SK-N-SH (cell line): ENCODE measurements around the gene DSC3. TPM values are rescaled to one million over a fixed set of nuclear protein-coding genes. Genes with fewer than 3 reads are reported as not detected.

Experiments
- CTCF ChIA-PET: fragments of 300-600, 350-600 bp; formaldehyde crosslinking; extraction: SDS; loops from one replicate; lab custom pipeline; 2021; lab: Yijun Ruan, JAX
- POLR2A ChIA-PET: fragments of 350-600 bp; sonication (Branson Sonifier 250); formaldehyde crosslinking; extraction: SDS; loops from one replicate; lab custom pipeline; 2020; ENCODE audit warnings: antibody characterized with exemption, inconsistent platforms; lab: Yijun Ruan, JAX
- DNase-seq: peaks from one replicate; pipeline ENCODE4 v3.0.0; 2012
- H2AFZ ChIP-seq: fragments of 200-600 bp; sonication (generic); 2 replicates; pipeline ENCODE4 v1.8.1; 2016; ENCODE audit warnings: antibody characterized with exemption, mild to moderate bottlenecking, low read depth
- H3F3A ChIP-seq: fragments of 200-600 bp; sonication (generic); replicated peaks from 2 replicates; pipeline ENCODE3; 2016; ENCODE audit warnings: antibody characterized with exemption, mild to moderate bottlenecking; ENCODE audit not compliant: insufficient read depth
- H3K27ac ChIP-seq, 2 experiments: fragments of 200-500 bp in 1 of 2; fragments of 200-600 bp in 1 of 2; sonication (Bioruptor generic) in 1 of 2; sonication (generic), shearing (Covaris generic) in 1 of 2; 2 replicates each; pipeline versions ENCODE4 v1.5.1 to v1.6.1; 2014 to 2016; ENCODE audit warnings: low read depth in 2 of 2, inconsistent platforms in 1 of 2, low read length in 1 of 2, mild to moderate bottlenecking in 1 of 2, mixed read lengths in 1 of 2
- H3K27me3 ChIP-seq: fragments of 200-600 bp; sonication (generic), shearing (Covaris generic); 2 replicates; pipeline ENCODE4 v1.6.1; 2016; ENCODE audit warnings: mixed run types; ENCODE audit not compliant: insufficient read depth
- H3K36me3 ChIP-seq, 2 experiments: fragments of 200-500 bp in 1 of 2; fragments of 200-600 bp in 1 of 2; sonication (Bioruptor generic) in 1 of 2; sonication (generic) in 1 of 2; replicated peaks in 1 of 2; 2 replicates each; pipeline versions ENCODE3 to v1.5.1; 2014 to 2016; ENCODE audit warnings: low read length in 1 of 2, mild to moderate bottlenecking in 1 of 2; ENCODE audit not compliant: insufficient read depth in 2 of 2, control insufficient read depth in 1 of 2
- H3K4me1 ChIP-seq, 2 experiments: fragments of 200-500 bp in 1 of 2; fragments of 200-600 bp in 1 of 2; sonication (Bioruptor generic) in 1 of 2; sonication (generic), shearing (Covaris generic) in 1 of 2; 2 replicates each; pipeline versions ENCODE4 v1.5.1 to v1.6.1; 2014 to 2016; ENCODE audit warnings: low read depth in 1 of 2, low read length in 1 of 2, mixed run types in 1 of 2; ENCODE audit not compliant: insufficient read depth in 2 of 2, control insufficient read depth in 1 of 2
- H3K4me2 ChIP-seq: fragments of 200-600 bp; sonication (generic), shearing (Covaris generic); 2 replicates; pipeline ENCODE4 v1.6.1; 2017; ENCODE audit warnings: mixed run types
- H3K4me3 ChIP-seq, 2 experiments: fragments of 200-500 bp in 1 of 2; fragments of 200-600 bp in 1 of 2; sonication (Bioruptor generic) in 1 of 2; sonication (generic), shearing (Covaris generic) in 1 of 2; 2 replicates each; pipeline versions ENCODE4 v1.5.1 to v1.8.1; 2014 to 2016; ENCODE audit warnings: low read depth in 2 of 2, inconsistent platforms in 1 of 2, low read length in 1 of 2, mild to moderate bottlenecking in 1 of 2, mixed read lengths in 1 of 2, moderate library complexity in 1 of 2
- H3K79me2 ChIP-seq: fragments of 200-600 bp; sonication (generic); 2 replicates; pipeline ENCODE4 v1.8.1; 2017; ENCODE audit warnings: mild to moderate bottlenecking; ENCODE audit not compliant: insufficient read depth
- H3K9ac ChIP-seq: fragments of 200-600 bp; sonication (generic); 2 replicates; pipeline ENCODE4 v1.6.1; 2017; ENCODE audit warnings: mixed run types
- H3K9me2 ChIP-seq: fragments of 200-600 bp; sonication (generic); 2 replicates; pipeline ENCODE4 v1.6.1; 2017; ENCODE audit warnings: mixed run types
- H3K9me3 ChIP-seq: fragments of 200-600 bp; sonication (generic); 2 replicates; pipeline ENCODE4 v1.6.1; 2017; ENCODE audit warnings: mixed run types, mild to moderate bottlenecking, moderate library complexity
- H4K20me1 ChIP-seq: fragments of 200-600 bp; sonication (generic); 2 replicates; pipeline ENCODE4 v1.6.1; 2017; ENCODE audit warnings: mild to moderate bottlenecking, mixed run types; ENCODE audit not compliant: insufficient read depth
- CHD2 ChIP-seq: fragments of 150-350 bp; IDR thresholded peaks from 2 replicates; pipeline ENCODE4 v1.6.1; 2018; ENCODE audit warnings: low read length; ENCODE audit not compliant: partially characterized antibody
- ELF1 ChIP-seq: IDR thresholded peaks from 2 replicates; pipeline ENCODE4 v1.4.0; 2012
- EP300 ChIP-seq, 2 experiments: IDR thresholded peaks; 2 replicates each; pipeline versions ENCODE4 v1.4.0 to v1.6.1; 2012; ENCODE audit warnings: borderline replicate concordance in 1 of 2, low read depth in 1 of 2, low read length in 1 of 2
- FOXJ3 ChIP-seq: sonication (generic); formaldehyde crosslinking; IDR thresholded peaks from 2 replicates; pipeline ENCODE4 v1.5.1; 2020; ENCODE audit warnings: mild to moderate bottlenecking, missing genetic modification reagents
- JUND ChIP-seq: IDR thresholded peaks from 2 replicates; pipeline ENCODE4 v1.4.0; 2012
- POLR2AphosphoS5 ChIP-seq: IDR thresholded peaks from 2 replicates; pipeline ENCODE4 v1.6.1; 2012; ENCODE audit warnings: low read depth, low read length
- RAD21 ChIP-seq: IDR thresholded peaks from 2 replicates; pipeline ENCODE4 v1.6.1; 2012; ENCODE audit warnings: mild to moderate bottlenecking, low read length
- RFX5 ChIP-seq: IDR thresholded peaks from 2 replicates; pipeline ENCODE4 v1.6.1; 2012; ENCODE audit warnings: mild to moderate bottlenecking, improper control_type of control experiment, low read length
- SIN3A ChIP-seq: IDR thresholded peaks from 2 replicates; pipeline ENCODE4 v1.6.1; 2012; ENCODE audit warnings: low read depth, mild to moderate bottlenecking, low read length, moderate library complexity, borderline replicate concordance
- TAF1 ChIP-seq: IDR thresholded peaks from 2 replicates; pipeline ENCODE4 v1.6.1; 2012; ENCODE audit warnings: low read depth, mild to moderate bottlenecking, low read length, moderate library complexity, borderline replicate concordance
- TCF12 ChIP-seq: IDR thresholded peaks from 2 replicates; pipeline ENCODE4 v1.4.0; 2012
- TEAD4 ChIP-seq: IDR thresholded peaks from 2 replicates; pipeline ENCODE4 v1.4.0; 2012; ENCODE audit warnings: mild to moderate bottlenecking, borderline replicate concordance; ENCODE audit not compliant: insufficient read depth
- YY1 ChIP-seq: IDR thresholded peaks from 2 replicates; pipeline ENCODE4 v1.4.0; 2012; ENCODE audit warnings: low read depth, mild to moderate bottlenecking
- WGBS: methylation state at CpG from one replicate; pipeline ENCODE4 v1.1.6; 2017; ENCODE audit warnings: low lambda C conversion rate; 5-methylcytosine and 5-hydroxymethylcytosine counted together
- polyA plus RNA-seq, 3 experiments: library from polyadenylated mRNA; depleted of rRNA; stranded (reverse); fragments of >200 nt; gene quantifications; 2 replicates each; pipeline ENCODE4 v1.2.3, GENCODE V29; 2012
- TF ChIP-seq, protein P1 (sequence below): fragments of 150-350 bp; IDR thresholded peaks from 2 replicates; pipeline ENCODE4 v1.6.1; 2016; ENCODE audit warnings: mild to moderate bottlenecking, low read depth, low read length

The DSC3 gene
- polyA plus RNA-seq, 1 of the 3 experiments (the other 2 are of a cell fraction) = not detected

DNA sequence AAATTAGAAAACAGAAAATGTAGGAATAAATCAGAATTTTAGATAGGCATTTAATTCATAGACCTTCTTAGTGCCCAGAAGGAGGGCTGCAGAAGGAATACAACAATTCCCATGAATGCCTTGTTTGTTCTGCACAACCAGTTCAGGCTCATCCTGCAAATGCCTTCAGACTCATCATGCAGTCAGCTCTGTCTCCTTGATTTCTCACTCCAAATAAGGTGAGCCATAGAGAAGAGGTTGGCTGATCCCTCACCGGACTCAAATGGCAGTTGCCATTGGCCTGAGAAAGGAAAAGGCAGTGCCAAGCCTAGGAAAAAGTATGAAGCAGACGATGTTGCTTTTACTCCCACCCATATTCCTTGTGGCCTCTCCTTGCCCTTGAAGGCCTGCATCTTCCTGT is 50.3 kb downstream of the DSC3 start:
- no peak overlapping the region for H3K4me3 ChIP-seq
- POLR2A ChIA-PET = no interaction called here
- H3K4me1 ChIP-seq = no peaks in the 10 kb centered on the region
- no peaks in the 10 kb centered on the region for H3K9me2 ChIP-seq
- H3K36me3 ChIP-seq = no peaks in the 10 kb centered on the region
- no peaks in the 10 kb centered on the region for H3K9me3 ChIP-seq
- TF ChIP-seq SIN3A (no peak), TAF1 (no peak), POLR2AphosphoS5 (no peak), JUND (no peak)
- TF ChIP-seq, all 33 proteins: peak for 0
- no peaks in the 10 kb centered on the region for H3F3A ChIP-seq
- peaks cover 6% of the 10 kb centered on the region; the same call in 1 of the 2 replicates for H3K27me3 ChIP-seq
- 58% methylated on average over 2 of the region's 2 CpGs for WGBS
- CTCF ChIA-PET = no interaction called here
- H2AFZ ChIP-seq = no peak overlapping the region
- no peaks in the 10 kb centered on the region for H3K79me2 ChIP-seq
- H4K20me1 ChIP-seq = no peaks in the 10 kb centered on the region
- no peak overlapping the region for H3K27ac ChIP-seq
- DNase-seq = no peak
- no peak overlapping the region for H3K9ac ChIP-seq
- no peak overlapping the region for H3K4me2 ChIP-seq

DNA sequence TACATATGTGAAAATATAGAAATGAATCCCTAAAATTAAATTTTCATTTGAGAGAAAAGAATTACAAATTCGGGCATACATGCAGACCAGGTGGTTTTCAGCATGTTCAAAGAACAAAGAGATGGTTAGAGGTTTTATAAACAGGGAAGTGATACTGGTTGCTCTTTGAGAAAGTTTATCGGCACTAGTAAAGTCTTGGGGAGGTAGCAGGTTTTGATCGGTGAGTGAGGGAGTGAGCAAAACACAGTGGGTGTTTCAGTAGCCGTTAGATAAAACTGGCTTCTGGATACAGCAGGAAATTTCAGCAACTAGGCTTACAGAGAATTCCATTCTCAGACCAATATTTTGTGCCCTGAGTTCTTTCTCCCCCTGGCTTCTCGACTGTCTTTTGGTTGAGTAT is 51.1 kb downstream of the DSC3 start:
- CTCF ChIA-PET = no interaction called here
- no peak overlapping the region for H3K27ac ChIP-seq
- no peaks in the 10 kb centered on the region for H3K9me3 ChIP-seq
- no peaks in the 10 kb centered on the region for H3K9me2 ChIP-seq
- H3K36me3 ChIP-seq = no peaks in the 10 kb centered on the region
- WGBS = 34% methylated on average over 5 of the region's 5 CpGs
- no peak for DNase-seq
- no peaks in the 10 kb centered on the region for H3F3A ChIP-seq
- peaks cover 6% of the 10 kb centered on the region; the same call in 1 of the 2 replicates for H3K27me3 ChIP-seq
- H3K79me2 ChIP-seq = no peaks in the 10 kb centered on the region
- POLR2A ChIA-PET = no interaction called here
- H2AFZ ChIP-seq = no peak overlapping the region
- no peak overlapping the region for H3K4me2 ChIP-seq
- no peaks in the 10 kb centered on the region for H4K20me1 ChIP-seq
- H3K4me1 ChIP-seq = no peaks in the 10 kb centered on the region
- no peak for TF ChIP-seq EP300 (IDR thresholded peaks at IDR 0.05; ENCODE audit: borderline replicate concordance in 1 of 2, low read depth in 1 of 2, low read length in 1 of 2)
- TF ChIP-seq ELF1 = no peak
- no peak for TF ChIP-seq FOXJ3 (CRISPR knock-in tag)
- no peak for TF ChIP-seq JUND
- no peak for TF ChIP-seq YY1
- no peak for TF ChIP-seq RFX5
- TF ChIP-seq, protein P1, sequence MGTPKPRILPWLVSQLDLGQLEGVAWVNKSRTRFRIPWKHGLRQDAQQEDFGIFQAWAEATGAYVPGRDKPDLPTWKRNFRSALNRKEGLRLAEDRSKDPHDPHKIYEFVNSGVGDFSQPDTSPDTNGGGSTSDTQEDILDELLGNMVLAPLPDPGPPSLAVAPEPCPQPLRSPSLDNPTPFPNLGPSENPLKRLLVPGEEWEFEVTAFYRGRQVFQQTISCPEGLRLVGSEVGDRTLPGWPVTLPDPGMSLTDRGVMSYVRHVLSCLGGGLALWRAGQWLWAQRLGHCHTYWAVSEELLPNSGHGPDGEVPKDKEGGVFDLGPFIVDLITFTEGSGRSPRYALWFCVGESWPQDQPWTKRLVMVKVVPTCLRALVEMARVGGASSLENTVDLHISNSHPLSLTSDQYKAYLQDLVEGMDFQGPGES = no peak
- TF ChIP-seq TAF1 = no peak
- no peak for TF ChIP-seq RAD21
- H3K9ac ChIP-seq = no peak overlapping the region
- H3K4me3 ChIP-seq = no peak overlapping the region

DNA sequence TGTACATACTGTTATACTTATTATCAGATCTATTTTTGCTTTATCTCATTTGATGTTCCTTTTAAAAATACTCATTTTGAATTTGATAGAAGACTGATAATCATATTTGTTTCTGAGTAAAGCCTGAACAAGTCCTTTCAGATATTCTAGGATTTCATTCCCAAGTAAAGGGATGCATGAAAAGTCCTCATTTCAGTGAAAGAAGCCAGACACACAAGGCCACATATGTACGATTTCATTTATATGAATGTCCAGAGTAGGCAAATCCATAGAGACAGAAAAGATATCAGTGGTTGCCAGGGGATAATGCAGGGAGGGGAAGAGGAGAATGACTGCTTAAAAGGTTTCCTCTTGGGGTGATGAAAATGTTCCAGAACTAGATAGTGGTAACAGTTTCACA is 53.4 kb downstream of the DSC3 start:
- ChIA-PET CTCF (no interaction called here), POLR2A (no interaction called here)
- H3K9me3 ChIP-seq = no peaks in the 10 kb centered on the region
- no peaks in the 10 kb centered on the region for H4K20me1 ChIP-seq
- H3K27ac ChIP-seq = no peak overlapping the region
- H3K9me2 ChIP-seq = no peaks in the 10 kb centered on the region
- TF ChIP-seq TCF12 = no peak
- TF ChIP-seq TEAD4 = no peak
- TF ChIP-seq TAF1 = no peak
- no peak for TF ChIP-seq CHD2
- no peak overlapping the region for H2AFZ ChIP-seq
- 5% methylated on average over 1 of the region's 1 CpG for WGBS
- H3K4me2 ChIP-seq = no peak overlapping the region
- no peaks in the 10 kb centered on the region for H3K4me1 ChIP-seq
- no peak for DNase-seq
- H3F3A ChIP-seq = no peaks in the 10 kb centered on the region
- no peak overlapping the region for H3K4me3 ChIP-seq
- H3K36me3 ChIP-seq = no peaks in the 10 kb centered on the region
- H3K27me3 ChIP-seq = peaks cover 6% of the 10 kb centered on the region; the same call in 1 of the 2 replicates
- no peaks in the 10 kb centered on the region for H3K79me2 ChIP-seq
- no peak overlapping the region for H3K9ac ChIP-seq
